K562 (cell line): ENCODE results near the gene SLC25A1.

ENCODE experiments used
- E2F8 ChIP-seq: fragments of 450-650 bp; IDR thresholded peaks from 2 replicates; pipeline ENCODE4 v1.7.1; 2018; ENCODE audit warnings: mild to moderate bottlenecking, low read depth; ENCODE audit not compliant: partially characterized antibody
- ETS1 ChIP-seq: conservative IDR thresholded peaks from 2 replicates; pipeline ENCODE4 v1.6.1; 2011; ENCODE audit warnings: low read depth, mild to moderate bottlenecking, low read length; ENCODE audit not compliant: control insufficient read depth
- MAFK ChIP-seq: IDR thresholded peaks from 2 replicates; pipeline ENCODE4 v1.6.1; 2011; ENCODE audit warnings: low read length, improper control_type of control experiment

- no peak for TF ChIP-seq ETS1
- no peak for TF ChIP-seq E2F8
- no peak for TF ChIP-seq MAFK
Measured at GRCh38 chr22:19181786-19182471, 3.4 kb upstream of the SLC25A1 start.
